ENCODE measurements around the gene CRYL1.

DNA sequence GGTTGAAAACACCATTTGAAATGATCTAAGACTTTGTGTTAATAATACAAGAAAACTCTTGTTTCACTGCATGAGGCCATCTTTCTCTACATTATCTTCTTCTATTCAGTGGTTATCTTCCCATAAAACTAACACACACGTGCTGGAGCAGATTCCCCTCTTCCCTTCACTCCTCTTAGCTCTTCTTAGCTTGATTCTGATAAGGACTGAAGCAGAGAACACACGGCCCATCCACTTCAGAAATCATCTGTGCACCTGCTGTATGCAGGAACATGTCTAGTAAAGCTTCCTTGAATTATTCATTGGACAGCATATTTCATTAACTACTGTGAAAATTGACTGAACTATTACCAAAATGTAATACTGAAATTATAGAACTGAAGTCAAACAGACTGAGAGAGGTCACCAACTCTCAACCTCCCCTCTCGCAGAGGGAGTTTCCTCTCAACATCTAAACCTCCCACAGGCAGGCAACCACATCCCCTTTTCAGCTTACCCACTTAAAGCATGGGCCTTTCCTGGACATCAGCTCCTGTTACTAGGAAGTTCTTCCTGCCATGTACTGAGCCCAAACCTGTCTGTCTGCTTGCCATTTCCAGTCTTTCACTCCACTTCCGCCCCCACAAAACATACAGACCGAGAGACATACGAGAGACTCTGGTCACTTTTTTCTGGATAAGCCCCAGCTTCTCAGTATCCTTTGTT lies 113.9 kb downstream of the CRYL1 start:
- TF ChIP-seq, protein P1, sequence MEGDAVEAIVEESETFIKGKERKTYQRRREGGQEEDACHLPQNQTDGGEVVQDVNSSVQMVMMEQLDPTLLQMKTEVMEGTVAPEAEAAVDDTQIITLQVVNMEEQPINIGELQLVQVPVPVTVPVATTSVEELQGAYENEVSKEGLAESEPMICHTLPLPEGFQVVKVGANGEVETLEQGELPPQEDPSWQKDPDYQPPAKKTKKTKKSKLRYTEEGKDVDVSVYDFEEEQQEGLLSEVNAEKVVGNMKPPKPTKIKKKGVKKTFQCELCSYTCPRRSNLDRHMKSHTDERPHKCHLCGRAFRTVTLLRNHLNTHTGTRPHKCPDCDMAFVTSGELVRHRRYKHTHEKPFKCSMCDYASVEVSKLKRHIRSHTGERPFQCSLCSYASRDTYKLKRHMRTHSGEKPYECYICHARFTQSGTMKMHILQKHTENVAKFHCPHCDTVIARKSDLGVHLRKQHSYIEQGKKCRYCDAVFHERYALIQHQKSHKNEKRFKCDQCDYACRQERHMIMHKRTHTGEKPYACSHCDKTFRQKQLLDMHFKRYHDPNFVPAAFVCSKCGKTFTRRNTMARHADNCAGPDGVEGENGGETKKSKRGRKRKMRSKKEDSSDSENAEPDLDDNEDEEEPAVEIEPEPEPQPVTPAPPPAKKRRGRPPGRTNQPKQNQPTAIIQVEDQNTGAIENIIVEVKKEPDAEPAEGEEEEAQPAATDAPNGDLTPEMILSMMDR (IDR thresholded peaks at IDR 0.05) = no peak
- TF ChIP-seq POLR2A (IDR thresholded peaks at IDR 0.05) (no peak), EP300 (IDR thresholded peaks at IDR 0.05; ENCODE audit: low read depth) (no peak)

All from transverse colon (tissue), 3 donors.